Adrenal gland (tissue), 5 donors: ENCODE measurements around the gene SOCS6.

Experiments
- POLR2A ChIP-seq, 2 donors: fragments of 450-650 bp; IDR thresholded peaks; one replicate each; pipeline ENCODE4 v1.6.1; 2017; ENCODE audit warnings: antibody characterized with exemption in 2 of 2, mild to moderate bottlenecking in 2 of 2, moderate library complexity in 1 of 2
- TF ChIP-seq, protein P1 (sequence below), 6 experiments: fragments of 450-650 bp in 4 of 6; fragments of 200-600 bp in 2 of 6; sonication (generic) in 1 of 6; IDR thresholded peaks; 1 replicate in 5 of 6; 2 replicates in 1 of 6; pipeline versions ENCODE4 v1.5.1 to v1.8.0; 2016 to 2021; ENCODE audit warnings: antibody characterized with exemption in 6 of 6, mild to moderate bottlenecking in 2 of 6, moderate library complexity in 1 of 6
- donor health status: DM: no; HTN: no; CAD: no.

DNA sequence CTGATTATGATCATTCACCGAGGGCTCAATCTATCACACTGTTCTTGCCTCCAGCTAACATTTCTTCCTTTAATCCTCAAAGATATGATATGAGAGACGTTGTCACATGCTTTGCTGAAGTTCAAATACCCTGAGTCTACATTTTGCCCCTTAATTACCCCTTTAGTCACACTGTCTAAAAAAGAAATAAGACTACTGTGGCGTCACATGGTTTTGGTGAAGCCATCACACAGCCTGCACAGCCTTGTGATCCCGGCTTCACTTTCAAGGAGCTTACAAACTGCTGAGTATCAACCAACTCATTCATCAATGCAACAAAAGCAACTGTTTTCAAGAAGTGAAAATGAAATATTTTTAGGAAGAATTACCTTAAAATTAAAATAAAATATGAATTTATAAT lies 31.9 kb upstream of the SOCS6 start:
- TF ChIP-seq, protein P1, sequence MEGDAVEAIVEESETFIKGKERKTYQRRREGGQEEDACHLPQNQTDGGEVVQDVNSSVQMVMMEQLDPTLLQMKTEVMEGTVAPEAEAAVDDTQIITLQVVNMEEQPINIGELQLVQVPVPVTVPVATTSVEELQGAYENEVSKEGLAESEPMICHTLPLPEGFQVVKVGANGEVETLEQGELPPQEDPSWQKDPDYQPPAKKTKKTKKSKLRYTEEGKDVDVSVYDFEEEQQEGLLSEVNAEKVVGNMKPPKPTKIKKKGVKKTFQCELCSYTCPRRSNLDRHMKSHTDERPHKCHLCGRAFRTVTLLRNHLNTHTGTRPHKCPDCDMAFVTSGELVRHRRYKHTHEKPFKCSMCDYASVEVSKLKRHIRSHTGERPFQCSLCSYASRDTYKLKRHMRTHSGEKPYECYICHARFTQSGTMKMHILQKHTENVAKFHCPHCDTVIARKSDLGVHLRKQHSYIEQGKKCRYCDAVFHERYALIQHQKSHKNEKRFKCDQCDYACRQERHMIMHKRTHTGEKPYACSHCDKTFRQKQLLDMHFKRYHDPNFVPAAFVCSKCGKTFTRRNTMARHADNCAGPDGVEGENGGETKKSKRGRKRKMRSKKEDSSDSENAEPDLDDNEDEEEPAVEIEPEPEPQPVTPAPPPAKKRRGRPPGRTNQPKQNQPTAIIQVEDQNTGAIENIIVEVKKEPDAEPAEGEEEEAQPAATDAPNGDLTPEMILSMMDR (IDR thresholded peaks at IDR 0.05), result no peak
- no peak for TF ChIP-seq POLR2A (IDR thresholded peaks at IDR 0.05)
